Right lobe of liver (tissue), 4 donors: ENCODE data around the gene RBBP5.

Experiments used
- POLR2A ChIP-seq: fragments of 450-650 bp; IDR thresholded peaks from one replicate; pipeline ENCODE4 v1.6.1; 2017; ENCODE audit warnings: antibody characterized with exemption, mild to moderate bottlenecking
- TF ChIP-seq, protein P1 (sequence below), 4 donors: fragments of 200-600 bp in 3 of 4; fragments of 450-650 bp in 1 of 4; IDR thresholded peaks; one replicate each; pipeline versions ENCODE4 v1.5.1 to v1.8.0; 2016 to 2022; ENCODE audit warnings: antibody characterized with exemption in 4 of 4, mild to moderate bottlenecking in 2 of 4
- donor health status: DM: no; HTN: no; CAD: no.
- donor health status: DM: no; HTN: no; CAD: no.
- donor health status: DM: no; HTN: yes; CAD: no.

GRCh38 chr1:205170532-205171269 lies 48.9 kb upstream of the RBBP5 start:
- TF ChIP-seq, protein P1, sequence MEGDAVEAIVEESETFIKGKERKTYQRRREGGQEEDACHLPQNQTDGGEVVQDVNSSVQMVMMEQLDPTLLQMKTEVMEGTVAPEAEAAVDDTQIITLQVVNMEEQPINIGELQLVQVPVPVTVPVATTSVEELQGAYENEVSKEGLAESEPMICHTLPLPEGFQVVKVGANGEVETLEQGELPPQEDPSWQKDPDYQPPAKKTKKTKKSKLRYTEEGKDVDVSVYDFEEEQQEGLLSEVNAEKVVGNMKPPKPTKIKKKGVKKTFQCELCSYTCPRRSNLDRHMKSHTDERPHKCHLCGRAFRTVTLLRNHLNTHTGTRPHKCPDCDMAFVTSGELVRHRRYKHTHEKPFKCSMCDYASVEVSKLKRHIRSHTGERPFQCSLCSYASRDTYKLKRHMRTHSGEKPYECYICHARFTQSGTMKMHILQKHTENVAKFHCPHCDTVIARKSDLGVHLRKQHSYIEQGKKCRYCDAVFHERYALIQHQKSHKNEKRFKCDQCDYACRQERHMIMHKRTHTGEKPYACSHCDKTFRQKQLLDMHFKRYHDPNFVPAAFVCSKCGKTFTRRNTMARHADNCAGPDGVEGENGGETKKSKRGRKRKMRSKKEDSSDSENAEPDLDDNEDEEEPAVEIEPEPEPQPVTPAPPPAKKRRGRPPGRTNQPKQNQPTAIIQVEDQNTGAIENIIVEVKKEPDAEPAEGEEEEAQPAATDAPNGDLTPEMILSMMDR (IDR thresholded peaks at IDR 0.05), result no peak
- TF ChIP-seq POLR2A, result no peak
